Activated naive CD8-positive, alpha-beta T cell treated with anti-CD3 and anti-CD28 coated beads for 36 hours (primary cell): ENCODE data around the gene PSMD8. TPM values are rescaled to one million over a fixed set of nuclear protein-coding genes. Genes with fewer than 3 reads are reported as not detected.
A peak's percentile ranks its signal among the peaks of the same experiment; 100 is the strongest.
"Not testable (repeated sequence)": the region's sequence is repeated elsewhere in the genome, so short reads cannot be mapped to it uniquely, and the experiment has no call there.

Experiments used
- DNase-seq: peaks from one replicate; pipeline ENCODE4 v3.0.0; 2021
- H3K27ac Mint-ChIP-seq: one replicate; pipeline ENCODE4 v1.8.0; 2022; ENCODE audit warnings: mild to moderate bottlenecking, moderate library complexity, mixed read lengths
- H3K27me3 Mint-ChIP-seq: one replicate; pipeline ENCODE4 v1.8.0; 2022; ENCODE audit warnings: mild to moderate bottlenecking, mixed read lengths
- H3K36me3 Mint-ChIP-seq: one replicate; pipeline ENCODE4 v1.8.0; 2021; ENCODE audit warnings: mild to moderate bottlenecking, mixed read lengths
- H3K4me1 Mint-ChIP-seq: one replicate; pipeline ENCODE4 v1.8.0; 2021; ENCODE audit warnings: mixed read lengths
- H3K4me3 Mint-ChIP-seq: one replicate; pipeline ENCODE4 v1.8.0; 2022; ENCODE audit warnings: mild to moderate bottlenecking, moderate library complexity, mixed read lengths
- H3K9me3 Mint-ChIP-seq: one replicate; pipeline ENCODE4 v1.8.0; 2022; ENCODE audit warnings: mixed read lengths
- total RNA-seq, 2 experiments: library from RNA; stranded (reverse); gene quantifications; one replicate each; pipeline ENCODE4 v1.2.3, GENCODE V29; 2021

Gene PSMD8
- total RNA-seq, 2 experiments from 2014 or later: 193 to 199 TPM

DNA sequence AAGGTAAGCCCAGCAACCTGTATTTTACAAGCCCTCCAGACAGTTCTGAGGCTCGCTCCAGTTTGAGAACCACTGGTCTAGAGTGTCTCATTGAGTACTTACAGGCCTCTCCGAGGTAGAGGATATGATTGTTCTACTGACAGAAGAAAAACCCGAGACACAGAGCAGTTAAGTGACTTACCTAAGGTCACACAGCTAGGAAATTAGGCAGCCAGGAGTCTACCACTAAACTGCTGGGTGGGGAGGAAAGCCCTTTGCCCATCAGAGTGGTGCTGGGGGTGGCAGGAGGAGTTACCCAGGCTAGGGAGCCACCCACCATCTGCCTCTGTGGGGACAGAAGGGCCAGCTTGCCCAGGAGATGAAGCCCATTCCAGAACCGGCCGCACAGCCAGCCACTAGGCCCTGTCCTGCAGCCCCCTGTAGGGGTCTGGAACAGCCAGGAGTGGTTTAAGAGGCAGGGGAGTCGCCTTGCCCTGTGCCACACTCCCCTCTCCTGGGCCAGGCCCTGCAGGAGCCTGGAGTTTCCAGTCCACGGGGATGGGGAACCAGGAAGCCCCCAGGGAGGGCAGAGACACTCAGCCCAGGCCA lies 50.9 kb downstream of the PSMD8 start:
- Mint-ChIP-seq H3K36me3 (no peaks in the 10 kb centered on the region), H3K27ac (peak overlapping the region; percentile 68), H3K27me3 (peaks cover 19% of the 10 kb centered on the region), H3K9me3 (no peaks in the 10 kb centered on the region), H3K4me3 (no peak overlapping the region), H3K4me1 (peaks cover 15% of the 10 kb centered on the region)
- no peak for DNase-seq

DNA sequence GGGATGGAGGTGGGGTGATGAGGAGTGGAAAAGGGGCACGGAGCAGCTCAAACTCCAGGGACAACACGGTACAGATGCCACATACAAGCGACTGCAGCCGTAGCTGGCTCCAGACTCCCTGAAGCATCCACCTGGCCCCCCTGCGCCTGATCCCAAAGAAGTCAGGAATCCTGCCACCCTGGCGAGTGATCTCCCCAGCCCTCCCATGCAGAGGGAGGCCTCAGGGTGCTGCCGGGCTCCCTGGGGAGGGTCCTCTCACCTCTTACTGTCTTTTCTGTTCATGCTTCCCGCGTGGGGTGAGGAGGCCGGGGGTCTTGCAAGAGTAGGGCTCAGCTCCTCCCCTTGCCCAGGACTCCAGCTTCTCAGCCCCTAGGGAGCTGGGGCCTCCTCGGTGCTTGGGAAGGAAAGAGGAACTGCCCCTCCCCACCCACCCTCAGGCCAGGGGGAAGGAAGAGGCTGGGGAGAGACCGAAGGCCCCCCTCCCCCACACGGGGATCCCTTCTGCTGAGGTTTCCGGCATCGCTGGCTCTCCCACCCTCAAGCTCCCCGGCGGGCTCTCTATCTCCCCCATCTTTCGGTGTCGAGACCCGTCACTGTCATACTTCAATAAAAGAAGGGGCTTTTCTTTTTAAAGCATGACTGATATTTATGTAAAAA lies 51.6 kb downstream of the PSMD8 start, which contains the start of gene RASGRP4:
RASGRP4 (minus strand) TSS at position 410 of the 657 bp plus-strand sequence; CDS start at position 282, 128 bp downstream.
- Mint-ChIP-seq H3K36me3 (no peaks in the 10 kb centered on the region), H3K9me3 (no peaks in the 10 kb centered on the region), H3K4me1 (peaks cover 15% of the 10 kb centered on the region), H3K27me3 (peaks cover 19% of the 10 kb centered on the region), H3K27ac (peak within 1 kb of the TSS; percentile 68), H3K4me3 (no peak within 1 kb of the TSS)
- peak; percentile 38 for DNase-seq

DNA sequence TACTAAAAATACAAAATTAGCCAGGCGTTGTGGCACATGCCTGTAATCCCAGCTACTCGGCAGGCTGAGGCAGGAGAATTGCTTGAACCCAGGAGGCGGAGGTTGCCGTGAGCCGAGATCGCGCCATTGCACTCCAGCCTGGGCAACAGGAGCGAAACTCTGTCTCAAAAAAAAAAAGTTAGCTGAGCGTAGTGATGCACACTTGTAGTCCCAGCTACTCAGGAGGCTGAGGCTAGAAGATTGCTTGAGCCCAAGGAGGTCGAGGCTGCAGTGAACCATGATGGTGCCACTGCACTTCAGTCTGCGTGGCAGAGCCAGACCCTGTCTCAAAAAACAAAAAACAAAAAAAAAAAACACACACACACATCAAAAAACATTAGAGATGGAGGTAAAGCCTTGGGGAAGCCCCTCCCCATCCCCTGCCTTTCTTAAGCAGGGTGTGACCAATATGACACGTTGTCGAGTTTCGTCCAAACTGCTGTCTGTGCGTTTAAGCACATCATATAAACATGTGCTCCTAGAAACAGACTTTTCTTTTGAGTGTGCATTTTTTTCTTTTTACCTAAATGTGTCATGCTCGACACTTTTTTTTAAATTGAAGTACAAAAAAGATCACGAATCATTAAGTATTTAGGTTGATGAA lies 52.8 kb downstream of the PSMD8 start:
- DNase-seq, H3K36me3 Mint-ChIP-seq, H3K27ac Mint-ChIP-seq, H3K4me3 Mint-ChIP-seq, H3K9me3 Mint-ChIP-seq: not testable (repeated sequence)
- peaks cover 19% of the 10 kb centered on the region for H3K27me3 Mint-ChIP-seq
- H3K4me1 Mint-ChIP-seq: peaks cover 15% of the 10 kb centered on the region

DNA sequence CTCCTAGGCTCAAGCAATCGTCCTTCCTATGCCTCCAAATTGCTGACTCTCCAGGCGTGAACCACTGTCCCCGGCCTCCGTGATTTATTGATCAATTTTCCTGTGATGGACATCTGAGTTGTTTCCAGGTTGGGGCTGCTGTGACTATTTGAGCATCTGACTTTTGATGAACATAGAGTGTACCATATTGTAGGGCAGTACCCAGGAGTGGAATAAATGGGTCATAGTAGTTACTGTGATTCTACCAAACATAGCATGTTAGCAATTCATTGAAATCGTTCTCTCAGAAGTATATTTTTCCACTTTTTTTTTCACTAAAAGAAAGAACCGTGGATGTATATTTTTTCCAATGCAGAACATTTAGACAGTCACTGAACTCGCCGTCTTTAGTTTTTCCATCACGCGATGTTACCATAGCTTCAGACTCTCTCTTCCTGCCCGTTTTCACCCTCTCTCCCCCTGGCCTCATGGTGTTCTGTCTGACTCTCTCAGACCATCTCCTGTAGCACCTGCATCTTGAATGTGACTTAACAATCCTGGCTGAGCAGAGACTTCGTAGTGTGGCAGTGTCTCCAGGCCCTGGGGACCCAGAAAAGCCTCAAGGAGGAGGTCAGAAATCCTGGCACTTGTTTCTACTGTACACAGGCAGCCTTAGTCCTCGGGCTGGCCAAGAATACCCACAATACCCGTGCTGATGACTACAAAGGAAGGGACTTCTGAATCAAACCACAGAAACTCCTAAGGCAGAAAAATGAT lies 54.9 kb downstream of the PSMD8 start:
- peak; percentile 29 for DNase-seq
- Mint-ChIP-seq H3K27me3 (peaks cover 34% of the 10 kb centered on the region), H3K36me3 (no peaks in the 10 kb centered on the region), H3K9me3 (no peaks in the 10 kb centered on the region), H3K27ac (peak overlapping the region; percentile 86), H3K4me1 (peaks cover 21% of the 10 kb centered on the region), H3K4me3 (no peak overlapping the region)

DNA sequence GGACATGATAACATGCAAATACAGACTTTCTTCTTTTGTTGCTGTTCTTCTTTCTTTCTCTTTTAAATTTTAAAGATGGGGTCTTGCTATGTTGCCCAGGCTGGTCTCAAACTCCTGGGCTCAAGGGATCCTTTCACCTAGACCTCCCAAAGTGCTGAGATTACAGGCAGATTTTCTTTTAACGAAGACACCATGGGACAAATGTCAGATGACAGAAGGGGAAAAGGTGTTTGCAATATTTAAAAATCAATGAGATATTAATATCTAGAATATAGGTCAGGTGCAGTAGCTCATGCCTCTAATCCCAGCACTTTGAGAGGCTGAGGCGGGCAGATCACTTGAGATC lies 55.4 kb downstream of the PSMD8 start:
- Mint-ChIP-seq H3K36me3 (no peaks in the 10 kb centered on the region), H3K27ac (peak overlapping the region; percentile 86), H3K9me3 (no peaks in the 10 kb centered on the region), H3K4me3 (no peak overlapping the region), H3K27me3 (peaks cover 37% of the 10 kb centered on the region), H3K4me1 (peaks cover 21% of the 10 kb centered on the region)
- DNase-seq: no peak

DNA sequence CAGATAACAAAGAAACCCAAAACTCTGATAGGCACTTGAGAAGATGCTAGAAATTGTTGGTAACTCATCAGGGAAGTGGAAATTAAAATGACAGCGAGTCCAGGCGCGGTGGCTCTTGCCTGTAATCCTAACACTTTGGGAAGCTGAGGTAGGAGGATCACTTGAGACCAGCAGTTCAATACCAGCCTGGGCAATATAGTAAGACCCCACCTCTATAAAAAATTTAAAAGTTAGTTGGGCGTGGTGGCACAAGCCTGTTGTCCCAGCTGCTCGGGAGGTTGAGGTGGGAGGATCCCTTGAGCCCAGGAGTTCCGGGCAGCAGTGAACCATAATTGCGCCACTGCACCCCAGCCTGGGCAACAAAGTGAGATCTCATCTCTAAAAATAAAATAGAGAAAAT lies 56.6 kb downstream of the PSMD8 start:
- no peaks in the 10 kb centered on the region for H3K36me3 Mint-ChIP-seq
- H3K4me3 Mint-ChIP-seq: no peak overlapping the region
- H3K9me3 Mint-ChIP-seq: no peaks in the 10 kb centered on the region
- DNase-seq: no peak
- no peak overlapping the region for H3K27ac Mint-ChIP-seq
- peaks cover 21% of the 10 kb centered on the region for H3K4me1 Mint-ChIP-seq
- H3K27me3 Mint-ChIP-seq: peaks cover 47% of the 10 kb centered on the region

DNA sequence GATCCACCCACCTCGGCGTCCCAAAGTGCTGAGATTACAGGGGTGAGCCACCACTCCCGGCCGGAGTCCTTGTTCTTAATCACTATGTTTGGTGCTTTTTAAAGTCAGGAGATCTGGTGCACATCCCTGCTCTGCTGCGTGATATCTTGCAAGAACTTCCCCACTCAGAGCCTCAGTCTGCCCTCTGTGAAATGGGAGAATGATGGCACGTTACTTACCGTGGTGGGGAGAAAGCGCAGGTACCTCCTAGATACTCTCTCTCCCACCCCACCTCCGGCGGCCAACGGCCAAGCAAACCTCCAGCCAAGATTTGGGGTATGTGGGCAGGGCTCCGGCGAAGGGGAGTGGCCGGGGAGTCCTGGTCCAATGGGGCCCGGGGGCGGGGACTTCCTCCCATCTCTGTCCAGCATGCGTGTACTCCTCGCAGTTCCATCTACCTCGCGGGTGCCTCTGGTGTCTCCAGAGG lies 58.9 kb downstream of the PSMD8 start, which contains the start of gene RYR1:
RYR1 (plus strand) TSS at position 424 of the 466 bp plus-strand sequence. CDS start 139 bp downstream, outside the sequence.
- H3K9me3 Mint-ChIP-seq: no peaks in the 10 kb centered on the region
- no peak within 1 kb of the TSS for H3K27ac Mint-ChIP-seq
- no peaks in the 10 kb centered on the region for H3K36me3 Mint-ChIP-seq
- peak; percentile 50 for DNase-seq
- H3K4me1 Mint-ChIP-seq: peaks cover 16% of the 10 kb centered on the region
- H3K4me3 Mint-ChIP-seq: no peak within 1 kb of the TSS
- H3K27me3 Mint-ChIP-seq: peaks cover 50% of the 10 kb centered on the region

Other genes with a start within 250 kb of the PSMD8 start
- under 1 TPM; 0.41 to 0.50 TPM for gene DPF1, start 150.3 kb upstream of the PSMD8 start, total RNA-seq
- gene PPP1R14A, start 118.2 kb upstream of the PSMD8 start, total RNA-seq: not detected
- 10 to 100 TPM; 28.2 to 31.7 TPM for gene SPINT2, start 110.0 kb upstream of the PSMD8 start, total RNA-seq
- gene C19orf33, start 70.3 kb upstream of the PSMD8 start, total RNA-seq: not detected
- gene YIF1B, start 58.6 kb upstream of the PSMD8 start, total RNA-seq: 10 to 100 TPM; 57.3 to 63.0 TPM
- gene KCNK6, start 54.7 kb upstream of the PSMD8 start, total RNA-seq: 1 to 10 TPM; 6.6 to 6.9 TPM
- 1 to 10 TPM; 1.9 to 2.1 TPM for gene CATSPERG, start 38.7 kb upstream of the PSMD8 start, total RNA-seq
- gene GGN, start 13.5 kb downstream of the PSMD8 start, total RNA-seq: under 1 TPM in 1 of 2 experiments, not detected in 1; 0.14 TPM
- under 1 TPM; 0.45 to 0.74 TPM for gene SPRED3, start 14.1 kb downstream of the PSMD8 start, total RNA-seq
- gene FAM98C, start 28.5 kb downstream of the PSMD8 start, total RNA-seq: 1 to 10 TPM; 8.1 to 9.3 TPM
- under 1 TPM; 0.22 to 0.23 TPM for gene RASGRP4, start 51.6 kb downstream of the PSMD8 start, total RNA-seq
- gene RYR1, start 59.1 kb downstream of the PSMD8 start, total RNA-seq: under 1 TPM; 0.19 to 0.28 TPM
- 100 to 1,000 TPM; 169 TPM for gene MAP4K1, start 243.4 kb downstream of the PSMD8 start, total RNA-seq
- gene EIF3K, start 244.6 kb downstream of the PSMD8 start, total RNA-seq: 100 to 1,000 TPM; 312 to 321 TPM